Breast epithelium (tissue), 3 donors: ENCODE results near the gene ST6GALNAC4.

Source experiments
- CTCF ChIP-seq, 3 donors: fragments of 450-650 bp; IDR thresholded peaks; one replicate each; pipeline ENCODE4 v1.5.1; 2016 to 2017; ENCODE audit warnings: antibody characterized with exemption in 3 of 3, mild to moderate bottlenecking in 3 of 3, moderate library complexity in 3 of 3
- POLR2A ChIP-seq: fragments of 450-650 bp; IDR thresholded peaks from one replicate; pipeline ENCODE4 v1.6.1; 2016; ENCODE audit warnings: antibody characterized with exemption, mild to moderate bottlenecking, moderate library complexity
- POLR2AphosphoS5 ChIP-seq, 3 donors: sonication (generic); formaldehyde crosslinking; IDR thresholded peaks; one replicate each; pipeline ENCODE4 v1.6.1; 2017; ENCODE audit warnings: antibody characterized with exemption in 3 of 3

- no peak for TF ChIP-seq CTCF (IDR thresholded peaks at IDR 0.05)
- TF ChIP-seq POLR2AphosphoS5 (IDR thresholded peaks at IDR 0.05) = no peak
- no peak for TF ChIP-seq POLR2A
These were observed 46.2 kb upstream of the ST6GALNAC4 start for GRCh38 chr9:127963041-127963358.
